Astrocyte (in vitro differentiated cells and primary cell): ENCODE results near the gene CTIF. TPM values are rescaled to one million over a fixed set of nuclear protein-coding genes. Genes with fewer than 3 reads are reported as not detected.

Experiments used
- DNase-seq: peaks from one replicate; pipeline ENCODE4 v3.0.0-alpha.2; 2010; ENCODE audit warnings: low read depth
- FAIRE-seq: peaks from 2 replicates; lab custom pipeline; 2011; peaks lifted over from hg19 to GRCh38; lab: Jason Lieb, UNC
- H2AFZ ChIP-seq: 2 replicates; pipeline ENCODE4 v1.6.0; 2012; ENCODE audit warnings: low read depth, low read length, inconsistent platforms
- H3K27ac ChIP-seq: 2 replicates; pipeline ENCODE4 v1.5.1; 2011; ENCODE audit warnings: low read depth, low read length, inconsistent platforms
- H3K27me3 ChIP-seq: 2 replicates; pipeline ENCODE4 v1.6.0; 2011; ENCODE audit warnings: low read length, inconsistent platforms; ENCODE audit not compliant: insufficient read depth
- H3K36me3 ChIP-seq: 2 replicates; pipeline ENCODE4 v1.5.1; 2011; ENCODE audit warnings: low read length, inconsistent platforms; ENCODE audit not compliant: insufficient read depth
- H3K4me1 ChIP-seq: 2 replicates; pipeline ENCODE4 v1.5.1; 2011; ENCODE audit warnings: low read length, inconsistent platforms; ENCODE audit not compliant: insufficient read depth
- H3K4me2 ChIP-seq: 2 replicates; pipeline ENCODE4 v1.6.0; 2012; ENCODE audit warnings: low read length, inconsistent platforms
- H3K4me3 ChIP-seq: 2 replicates; pipeline ENCODE4 v1.5.1; 2011; ENCODE audit warnings: low read depth, mild to moderate bottlenecking, low read length, inconsistent platforms; ENCODE audit not compliant: insufficient read depth
- H3K79me2 ChIP-seq: 2 replicates; pipeline ENCODE4 v1.6.0; 2012; ENCODE audit warnings: mild to moderate bottlenecking, low read length, inconsistent platforms; ENCODE audit not compliant: insufficient read depth
- H3K9ac ChIP-seq: 2 replicates; pipeline ENCODE4 v1.6.0; 2012; ENCODE audit warnings: mild to moderate bottlenecking, low read length, inconsistent platforms
- H3K9me3 ChIP-seq: 2 replicates; pipeline ENCODE4 v1.5.1; 2012; ENCODE audit warnings: low read depth, mild to moderate bottlenecking, low read length, inconsistent platforms; ENCODE audit not compliant: insufficient read depth
- H4K20me1 ChIP-seq: 2 replicates; pipeline ENCODE4 v1.6.0; 2012; ENCODE audit warnings: low read length, inconsistent platforms; ENCODE audit not compliant: insufficient read depth
- H3K27ac Mint-ChIP-seq: one replicate; pipeline ENCODE4 v1.8.0; 2021; ENCODE audit warnings: mild to moderate bottlenecking, mixed read lengths; ENCODE audit not compliant: unreplicated experiment
- H3K27me3 Mint-ChIP-seq: one replicate; pipeline ENCODE4 v1.8.0; 2021; ENCODE audit warnings: low read depth, mixed read lengths; ENCODE audit not compliant: unreplicated experiment
- H3K36me3 Mint-ChIP-seq: one replicate; pipeline ENCODE4 v1.8.0; 2021; ENCODE audit warnings: low read depth, mixed read lengths; ENCODE audit not compliant: unreplicated experiment
- H3K4me1 Mint-ChIP-seq: one replicate; pipeline ENCODE4 v1.8.0; 2021; ENCODE audit warnings: low read depth, mixed read lengths; ENCODE audit not compliant: unreplicated experiment
- H3K4me3 Mint-ChIP-seq: one replicate; pipeline ENCODE4 v1.8.0; 2021; ENCODE audit warnings: mild to moderate bottlenecking, moderate library complexity, mixed read lengths; ENCODE audit not compliant: unreplicated experiment
- H3K9me3 Mint-ChIP-seq: one replicate; pipeline ENCODE4 v1.8.0; 2021; ENCODE audit warnings: mild to moderate bottlenecking, mixed read lengths; ENCODE audit not compliant: unreplicated experiment
- CTCF ChIP-seq: IDR thresholded peaks from 2 replicates; pipeline ENCODE4 v1.5.1; 2011; ENCODE audit warnings: low read depth, mild to moderate bottlenecking, inconsistent platforms, low read length, moderate library complexity; ENCODE audit not compliant: insufficient read depth
- EZH2 ChIP-seq: IDR thresholded peaks from 2 replicates; pipeline ENCODE4 v1.6.1; 2012; ENCODE audit warnings: mild to moderate bottlenecking, low read length, inconsistent platforms; ENCODE audit not compliant: insufficient read depth
- total RNA-seq: library from RNA; stranded (reverse); gene quantifications from 2 replicates; pipeline ENCODE4 v1.2.1, GENCODE V29; 2021

Gene CTIF
- total RNA-seq, 1 donor from 2014 or later: 101 TPM

GRCh38 chr18:48857023-48857694, 318.3 kb downstream of the CTIF start:
- H4K20me1 ChIP-seq: no peaks in the 10 kb centered on the region
- peaks cover 42% of the 10 kb centered on the region for H3K4me1 ChIP-seq
- no peak overlapping the region for H3K27ac ChIP-seq
- Mint-ChIP-seq H3K27me3 (no peaks in the 10 kb centered on the region), H3K4me1 (peaks cover 44% of the 10 kb centered on the region), H3K36me3 (peaks cover 49% of the 10 kb centered on the region), H3K9me3 (peaks cover 3% of the 10 kb centered on the region), H3K27ac (no peak overlapping the region), H3K4me3 (no peak overlapping the region)
- no peaks in the 10 kb centered on the region for H3K79me2 ChIP-seq
- H2AFZ ChIP-seq: no peak overlapping the region
- DNase-seq (no peak), FAIRE-seq (no peak)
- H3K9me3 ChIP-seq: no peaks in the 10 kb centered on the region
- H3K36me3 ChIP-seq: peaks cover 6% of the 10 kb centered on the region
- H3K27me3 ChIP-seq: no peaks in the 10 kb centered on the region
- H3K9ac ChIP-seq: no peak overlapping the region
- TF ChIP-seq EZH2: no peak
- no peak for TF ChIP-seq CTCF
- no peak overlapping the region for H3K4me2 ChIP-seq
- no peak overlapping the region for H3K4me3 ChIP-seq

GRCh38 chr18:48858676-48859075, 319.8 kb downstream of the CTIF start:
- no peak for DNase-seq

More at GRCh38 chr18:48858676-48859075, 319.8 kb downstream of the CTIF start:
- H3K4me3 Mint-ChIP-seq: no peak overlapping the region
- H3K27me3 Mint-ChIP-seq: no peaks in the 10 kb centered on the region
- H3K36me3 Mint-ChIP-seq: peaks cover 53% of the 10 kb centered on the region
- H4K20me1 ChIP-seq: no peaks in the 10 kb centered on the region
- FAIRE-seq: no peak
- no peaks in the 10 kb centered on the region for H3K79me2 ChIP-seq
- H3K9me3 ChIP-seq: no peaks in the 10 kb centered on the region
- H3K4me1 Mint-ChIP-seq: peaks cover 31% of the 10 kb centered on the region
- peaks cover 6% of the 10 kb centered on the region for H3K36me3 ChIP-seq
- no peak overlapping the region for H2AFZ ChIP-seq
- H3K4me2 ChIP-seq: no peak overlapping the region
- peaks cover 3% of the 10 kb centered on the region for H3K9me3 Mint-ChIP-seq
- H3K27me3 ChIP-seq: no peaks in the 10 kb centered on the region
- H3K27ac ChIP-seq: no peak overlapping the region
- H3K9ac ChIP-seq: peak overlapping the region; percentile 38
- H3K4me1 ChIP-seq: peaks cover 48% of the 10 kb centered on the region
- H3K27ac Mint-ChIP-seq: no peak overlapping the region
- TF ChIP-seq CTCF: no peak
- no peak for TF ChIP-seq EZH2
- no peak overlapping the region for H3K4me3 ChIP-seq
